ENCODE measurements around the gene PCSK7.

The PCSK7 gene

GRCh38 chr11:117189191-117189940, 42.5 kb downstream of the PCSK7 start:
- Histone ChIP-seq H3K27me3 (ENCODE audit: low read length) (no peaks in the 10 kb centered on the region), H3K36me3 (ENCODE audit: low read length) (no peaks in the 10 kb centered on the region), H3K4me3 (ENCODE audit: insufficient read depth, low read length, poor library complexity, severe bottlenecking) (no peak overlapping the region), H2AFZ (ENCODE audit: low read depth, low read length, severe bottlenecking) (peak overlapping the region; percentile 6), H3K79me2 (ENCODE audit: insufficient read depth, low read length) (no peaks in the 10 kb centered on the region), H3K9me3 (ENCODE audit: insufficient read depth, low read length) (no peaks in the 10 kb centered on the region), H3K9ac (ENCODE audit: low read length) (0 out of 2 replicates have a peak overlapping the region, but pooled peaks have one; percentile 6), H3K27ac (ENCODE audit: low read depth, low read length) (peak overlapping the region; percentile 7), H4K20me1 (ENCODE audit: low read depth, low read length) (no peaks in the 10 kb centered on the region), H3K4me2 (ENCODE audit: low read depth, low read length, poor library complexity, severe bottlenecking) (no peak overlapping the region), H3K9me2 (replicated peaks; ENCODE audit: insufficient read depth, low read length) (no peaks in the 10 kb centered on the region), H3F3A (ENCODE audit: insufficient read depth) (no peaks in the 10 kb centered on the region; the same call in 1 of the 2 replicates)
- TF ChIP-seq EZH2phosphoT487 (conservative IDR thresholded peaks at IDR 0.05; ENCODE audit: low read length): no peak
- TF ChIP-seq CTCF (IDR thresholded peaks at IDR 0.05; ENCODE audit: insufficient read depth, low read length, poor library complexity, severe bottlenecking): no peak

- no peak overlapping the region for H3K27ac ChIP-seq (ENCODE audit: low read depth, low read length)
- no peak overlapping the region for H2AFZ ChIP-seq (ENCODE audit: low read depth, low read length, severe bottlenecking)
- H3K27me3 ChIP-seq (ENCODE audit: low read length): no peaks in the 10 kb centered on the region
- H3K9me2 ChIP-seq (replicated peaks; ENCODE audit: insufficient read depth, low read length): no peaks in the 10 kb centered on the region
- H3K4me2 ChIP-seq (ENCODE audit: low read depth, low read length, poor library complexity, severe bottlenecking): no peak overlapping the region
- TF ChIP-seq CTCF (IDR thresholded peaks at IDR 0.05; ENCODE audit: insufficient read depth, low read length, poor library complexity, severe bottlenecking) (no peak), EZH2phosphoT487 (conservative IDR thresholded peaks at IDR 0.05; ENCODE audit: low read length) (no peak)
- no peak overlapping the region for H3K9ac ChIP-seq (ENCODE audit: low read length)
- H3K36me3 ChIP-seq (ENCODE audit: low read length): no peaks in the 10 kb centered on the region
- no peak overlapping the region for H3K4me3 ChIP-seq (ENCODE audit: insufficient read depth, low read length, poor library complexity, severe bottlenecking)
- H3K9me3 ChIP-seq (ENCODE audit: insufficient read depth, low read length): no peaks in the 10 kb centered on the region
- no peaks in the 10 kb centered on the region; the same call in 1 of the 2 replicates for H3F3A ChIP-seq (ENCODE audit: insufficient read depth)
- no peaks in the 10 kb centered on the region for H4K20me1 ChIP-seq (ENCODE audit: low read depth, low read length)
- H3K79me2 ChIP-seq (ENCODE audit: insufficient read depth, low read length): no peaks in the 10 kb centered on the region
Observed at GRCh38 chr11:117188620-117189081, 43.2 kb downstream of the PCSK7 start.

- no peak for TF ChIP-seq CTCF (IDR thresholded peaks at IDR 0.05; ENCODE audit: insufficient read depth, low read length, poor library complexity, severe bottlenecking)
- no peak for TF ChIP-seq EZH2phosphoT487 (conservative IDR thresholded peaks at IDR 0.05; ENCODE audit: low read length)
- H3K79me2 ChIP-seq (ENCODE audit: insufficient read depth, low read length): no peaks in the 10 kb centered on the region
- no peak overlapping the region for H3K9ac ChIP-seq (ENCODE audit: low read length)
- H2AFZ ChIP-seq (ENCODE audit: low read depth, low read length, severe bottlenecking): no peak overlapping the region
- no peak overlapping the region for H3K4me2 ChIP-seq (ENCODE audit: low read depth, low read length, poor library complexity, severe bottlenecking)
- H3K27ac ChIP-seq (ENCODE audit: low read depth, low read length): no peak overlapping the region
- no peaks in the 10 kb centered on the region for H3K9me3 ChIP-seq (ENCODE audit: insufficient read depth, low read length)
- no peaks in the 10 kb centered on the region; the same call in 1 of the 2 replicates for H3F3A ChIP-seq (ENCODE audit: insufficient read depth)
- no peaks in the 10 kb centered on the region for H4K20me1 ChIP-seq (ENCODE audit: low read depth, low read length)
- no peaks in the 10 kb centered on the region for H3K36me3 ChIP-seq (ENCODE audit: low read length)
- no peaks in the 10 kb centered on the region for H3K27me3 ChIP-seq (ENCODE audit: low read length)
- no peaks in the 10 kb centered on the region for H3K9me2 ChIP-seq (replicated peaks; ENCODE audit: insufficient read depth, low read length)
- H3K4me3 ChIP-seq (ENCODE audit: insufficient read depth, low read length, poor library complexity, severe bottlenecking): no peak overlapping the region
Observed at GRCh38 chr11:117187799-117188481, 43.9 kb downstream of the PCSK7 start.
